Measurements from ENCODE around the gene RIOX2. TPM values are rescaled to one million over a fixed set of nuclear protein-coding genes. Genes with fewer than 3 reads are reported as not detected.
"Not testable (repeated sequence)": the region's sequence is repeated elsewhere in the genome, so short reads cannot be mapped to it uniquely, and the experiment has no call there.

The RIOX2 gene
- total RNA-seq, 2 experiments from 2014 or later, result 26.8 to 32.0 TPM

GRCh38 chr3:98012979-98013378, 40.7 kb upstream of the RIOX2 start:
- ChIA-PET POLR2A (interaction anchor here (0.7 to 2.4 kb wide), 6 partner anchors 7 to 44 kb away, joined by 3 to 8 read pairs (median 4); no protein-coding TSS in a partner anchor), CTCF (ENCODE audit: unreplicated experiment) (interaction anchor here (1.0 to 1.5 kb wide), 2 partner anchors 9 to 45 kb away, joined by 3 to 4 read pairs; no protein-coding TSS in a partner anchor)
- intact Hi-C loops (cut with micrococcal nuclease; ENCODE audit: unreplicated experiment), result no loop called here
- no peaks in the 10 kb centered on the region for H3K36me3 ChIP-seq (ENCODE audit: insufficient read depth, low read length)
- no peak overlapping the region for H3K4me2 ChIP-seq (ENCODE audit: low read length)
- no peaks in the 10 kb centered on the region for H3K9me3 ChIP-seq (ENCODE audit: low read length)
- no peak overlapping the region for H2AFZ ChIP-seq (ENCODE audit: low read length)
- H3K4me3 ChIP-seq (ENCODE audit: low read depth, low read length, poor library complexity, severe bottlenecking), result no peak overlapping the region
- BruUV-seq (replicated peaks), result no TSS peak
- H4K20me1 ChIP-seq (ENCODE audit: insufficient read depth, low read length), result no peaks in the 10 kb centered on the region
- DNase-seq (ENCODE audit: low spot score), result no peak
- no peaks in the 10 kb centered on the region for H3K9me2 ChIP-seq (ENCODE audit: insufficient read depth, low read length)
- TF ChIP-seq CTCF (conservative IDR thresholded peaks at IDR 0.05; ENCODE audit: low read length) (no peak), EZH2phosphoT487 (IDR thresholded peaks at IDR 0.05; ENCODE audit: borderline replicate concordance, low read depth, low read length) (no peak)
- H3K79me2 ChIP-seq (ENCODE audit: insufficient read depth, low read depth, low read length), result no peaks in the 10 kb centered on the region
- no peak overlapping the region for H3K27ac ChIP-seq (ENCODE audit: low read depth, low read length, poor library complexity, severe bottlenecking)
- H3K4me1 ChIP-seq (ENCODE audit: insufficient read depth, low read length, poor library complexity, severe bottlenecking), result peaks cover 12% of the 10 kb centered on the region

GRCh38 chr3:98010883-98011449, 38.7 kb upstream of the RIOX2 start:
- H3K79me2 ChIP-seq (ENCODE audit: insufficient read depth, low read depth, low read length); H3K36me3 ChIP-seq (ENCODE audit: insufficient read depth, low read length); H3K9me2 ChIP-seq (ENCODE audit: insufficient read depth, low read length); BruUV-seq (replicated peaks); H2AFZ ChIP-seq (ENCODE audit: low read length); intact Hi-C loops (cut with micrococcal nuclease; ENCODE audit: unreplicated experiment); H3K4me2 ChIP-seq (ENCODE audit: low read length); DNase-seq (ENCODE audit: low spot score); H3K27ac ChIP-seq (ENCODE audit: low read depth, low read length, poor library complexity, severe bottlenecking); H3K9me3 ChIP-seq (ENCODE audit: low read length); H4K20me1 ChIP-seq (ENCODE audit: insufficient read depth, low read length); H3K4me3 ChIP-seq (ENCODE audit: low read depth, low read length, poor library complexity, severe bottlenecking): not testable (repeated sequence)
- ChIA-PET CTCF (ENCODE audit: unreplicated experiment) (interaction anchor here (1.1 kb wide), 1 partner anchor 8 kb away, joined by 3 read pairs; no protein-coding TSS in a partner anchor), POLR2A (interaction anchor here (0.7 to 2.2 kb wide), 7 partner anchors 9 to 866 kb away, joined by 3 to 8 read pairs (median 4); partner anchors contain the start of gene ARL6)
- H3K4me1 ChIP-seq (ENCODE audit: insufficient read depth, low read length, poor library complexity, severe bottlenecking), result peaks cover 12% of the 10 kb centered on the region

- TF ChIP-seq CTCF (conservative IDR thresholded peaks at IDR 0.05; ENCODE audit: low read length), result no peak
- TF ChIP-seq EZH2phosphoT487 (IDR thresholded peaks at IDR 0.05; ENCODE audit: borderline replicate concordance, low read depth, low read length), result no peak
- H3K79me2 ChIP-seq (ENCODE audit: insufficient read depth, low read depth, low read length), result no peaks in the 10 kb centered on the region
- no TSS peak for BruUV-seq (replicated peaks)
- H3K4me2 ChIP-seq (ENCODE audit: low read length), result no peak overlapping the region
- H4K20me1 ChIP-seq (ENCODE audit: insufficient read depth, low read length), result no peaks in the 10 kb centered on the region
- ChIA-PET CTCF (ENCODE audit: unreplicated experiment) (interaction anchor here (0.6 kb wide), 1 partner anchor 55 kb away, joined by 3 read pairs; no protein-coding TSS in a partner anchor), POLR2A (no interaction called here)
- intact Hi-C loops (cut with micrococcal nuclease; ENCODE audit: unreplicated experiment), result no loop called here
- H2AFZ ChIP-seq (ENCODE audit: low read length), result no peak overlapping the region
- H3K9me3 ChIP-seq (ENCODE audit: low read length), result no peaks in the 10 kb centered on the region
- H3K4me3 ChIP-seq (ENCODE audit: low read depth, low read length, poor library complexity, severe bottlenecking), result no peak overlapping the region
- peaks cover 12% of the 10 kb centered on the region for H3K4me1 ChIP-seq (ENCODE audit: insufficient read depth, low read length, poor library complexity, severe bottlenecking)
- H3K36me3 ChIP-seq (ENCODE audit: insufficient read depth, low read length), result no peaks in the 10 kb centered on the region
- no peaks in the 10 kb centered on the region for H3K9me2 ChIP-seq (ENCODE audit: insufficient read depth, low read length)
- DNase-seq (ENCODE audit: low spot score), result no peak
- H3K27ac ChIP-seq (ENCODE audit: low read depth, low read length, poor library complexity, severe bottlenecking), result no peak overlapping the region
Measured at GRCh38 chr3:98010194-98010882, 38.1 kb upstream of the RIOX2 start.

All from OCI-LY7 (cell line).